ENCODE results near the gene HCN4. TPM values are rescaled to one million over a fixed set of nuclear protein-coding genes. Genes with fewer than 3 reads are reported as not detected.
A peak's percentile ranks its signal among the peaks of the same experiment; 100 is the strongest.

The HCN4 gene
- total RNA-seq, 2 donors from 2014 or later, result 6.9 to 45.3 TPM

GRCh38 chr15:73344056-73344455, 24.7 kb downstream of the HCN4 start:
- Histone ChIP-seq H3K36me3 (no peaks in the 10 kb centered on the region), H3K4me1 (peaks cover 0 to 15% of the 10 kb centered on the region in 2 donors), H3K9me3 (no peaks in the 10 kb centered on the region), H3K27me3 (no peaks in the 10 kb centered on the region), H3K27ac (no peak overlapping the region), H3K4me3 (no peak overlapping the region)
- no peak for TF ChIP-seq CTCF (IDR thresholded peaks at IDR 0.05)
- no peak for DNase-seq (ENCODE audit: low spot score)

GRCh38 chr15:73341886-73342600, 26.7 kb downstream of the HCN4 start:
- H3K27ac ChIP-seq, result peak overlapping the region; percentile 16 to 38
- no peak overlapping the region for H3K4me3 ChIP-seq
- DNase-seq (ENCODE audit: low spot score), result no peak
- no peaks in the 10 kb centered on the region for H3K27me3 ChIP-seq
- peaks cover 0 to 15% of the 10 kb centered on the region in 2 donors for H3K4me1 ChIP-seq
- no peaks in the 10 kb centered on the region for H3K9me3 ChIP-seq
- TF ChIP-seq CTCF (IDR thresholded peaks at IDR 0.05), result no peak
- H3K36me3 ChIP-seq, result no peaks in the 10 kb centered on the region

DNA sequence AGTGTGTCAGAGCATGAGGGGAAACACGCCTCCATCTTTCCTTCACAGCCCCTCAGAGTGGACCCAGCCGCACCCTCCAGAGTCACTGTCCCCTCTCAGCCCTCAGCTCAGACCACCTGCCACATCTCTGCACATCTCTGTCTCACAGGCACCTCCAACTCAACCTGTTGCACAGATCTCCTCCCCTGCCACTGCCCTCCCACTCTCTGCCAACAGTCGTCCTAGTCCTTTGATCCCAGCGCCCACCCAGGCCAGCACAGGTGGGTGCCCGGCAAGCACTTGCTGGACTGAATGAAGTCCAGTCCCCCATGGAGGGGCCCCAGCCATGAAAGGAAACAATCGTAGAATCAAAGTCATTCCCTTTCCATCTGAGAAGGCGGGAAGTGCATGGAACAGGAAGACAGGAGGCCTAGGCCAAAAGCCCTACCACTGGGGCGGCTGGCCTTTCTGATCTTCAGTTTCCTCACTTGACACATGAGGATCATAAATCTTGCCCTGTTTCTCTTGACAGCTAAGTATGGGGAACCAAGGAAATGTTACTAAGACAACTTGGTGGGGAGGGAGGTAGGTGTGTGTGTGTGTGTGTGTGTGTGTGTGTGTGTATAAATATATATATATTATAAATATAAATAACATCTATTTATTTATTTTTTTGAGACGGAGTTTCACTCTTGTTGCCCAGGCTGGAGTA, 28.1 kb downstream of the HCN4 start:
- H3K27ac ChIP-seq, result no peak overlapping the region

GRCh38 chr15:73338606-73339374, 30.0 kb downstream of the HCN4 start:
- no peak for TF ChIP-seq CTCF (IDR thresholded peaks at IDR 0.05)
- no peak for DNase-seq (ENCODE audit: low spot score)
- H3K4me1 ChIP-seq, result peaks cover 0 to 8% of the 10 kb centered on the region in 2 donors
- no peak overlapping the region for H3K4me3 ChIP-seq
- H3K9me3 ChIP-seq, result no peaks in the 10 kb centered on the region
- H3K27ac ChIP-seq, result no peak overlapping the region
- H3K36me3 ChIP-seq, result no peaks in the 10 kb centered on the region
- H3K27me3 ChIP-seq, result no peaks in the 10 kb centered on the region

More for the DNA sequence above, 28.1 kb downstream of the HCN4 start:
- DNase-seq (ENCODE audit: low spot score), result no peak
- no peaks in the 10 kb centered on the region for H3K36me3 ChIP-seq
- peaks cover 0 to 8% of the 10 kb centered on the region in 2 donors for H3K4me1 ChIP-seq
- no peaks in the 10 kb centered on the region for H3K9me3 ChIP-seq
- no peak overlapping the region for H3K4me3 ChIP-seq
- no peaks in the 10 kb centered on the region for H3K27me3 ChIP-seq
- TF ChIP-seq CTCF (IDR thresholded peaks at IDR 0.05), result no peak

GRCh38 chr15:73338058-73338457, 30.7 kb downstream of the HCN4 start:
- Histone ChIP-seq H3K9me3 (no peaks in the 10 kb centered on the region), H3K4me3 (no peak overlapping the region), H3K36me3 (no peaks in the 10 kb centered on the region), H3K27me3 (no peaks in the 10 kb centered on the region), H3K4me1 (peaks cover 0 to 8% of the 10 kb centered on the region in 2 donors), H3K27ac (no peak overlapping the region)
- DNase-seq (ENCODE audit: low spot score), result no peak
- TF ChIP-seq CTCF (IDR thresholded peaks at IDR 0.05), result no peak

All from right atrium auricular region (tissue), 2 donors.